H1 (cell line): ENCODE data around the gene TTBK1. TPM values are rescaled to one million over a fixed set of nuclear protein-coding genes. Genes with fewer than 3 reads are reported as not detected.

ENCODE experiments used
- CTCF ChIA-PET: fragments of 300-600 bp; sonication (Branson Sonifier 250); formaldehyde crosslinking; loops from one replicate; lab custom pipeline; 2021; ENCODE audit not compliant: partially characterized antibody; lab: Charles Lee
- POLR2A ChIA-PET: fragments of 300-600 bp; sonication (Branson Sonifier 250); formaldehyde crosslinking; loops from one replicate; lab custom pipeline; 2021; ENCODE audit warnings: inconsistent platforms; ENCODE audit not compliant: partially characterized antibody; lab: Charles Lee
- DNase-seq, 2 experiments: peaks; one replicate each; pipeline versions ENCODE4 v3.0.0 to v3.0.0-alpha.2; 2010 to 2022; ENCODE audit warnings: low spot score in 2 of 2, low read depth in 1 of 2, mixed read lengths in 1 of 2
- FAIRE-seq: peaks from 2 replicates; lab custom pipeline; 2011; peaks lifted over from hg19 to GRCh38; lab: Jason Lieb, UNC
- H2AFZ ChIP-seq: 2 replicates; pipeline ENCODE4 v1.8.1; 2012; ENCODE audit warnings: low read length, inconsistent platforms
- H2AK5ac ChIP-seq: 2 replicates; pipeline ENCODE4 v1.6.1; 2013; ENCODE audit warnings: low read depth, low read length
- H2BK120ac ChIP-seq: replicated peaks from 2 replicates; pipeline ENCODE3; 2013; ENCODE audit warnings: low read depth, low read length, inconsistent platforms
- H2BK12ac ChIP-seq: 2 replicates; pipeline ENCODE4 v1.6.1; 2013; ENCODE audit warnings: low read depth, low read length
- H2BK15ac ChIP-seq: 2 replicates; pipeline ENCODE4 v1.6.1; 2013; ENCODE audit warnings: low read length
- H2BK20ac ChIP-seq: 2 replicates; pipeline ENCODE4 v1.6.1; 2013; ENCODE audit warnings: low read length
- H2BK5ac ChIP-seq: 2 replicates; pipeline ENCODE4 v1.6.1; 2013; ENCODE audit warnings: low read depth, low read length
- H3K14ac ChIP-seq: 2 replicates; pipeline ENCODE4 v1.6.1; 2013; ENCODE audit warnings: inconsistent platforms; ENCODE audit not compliant: insufficient read length
- H3K18ac ChIP-seq: 2 replicates; pipeline ENCODE4 v1.6.1; 2013; ENCODE audit warnings: low read length; ENCODE audit errors: extremely low read depth
- H3K23ac ChIP-seq: 2 replicates; pipeline ENCODE4 v1.6.1; 2013; ENCODE audit warnings: inconsistent platforms; ENCODE audit not compliant: insufficient read length
- H3K23me2 ChIP-seq: 2 replicates; pipeline ENCODE4 v1.6.1; 2013; ENCODE audit warnings: low read depth, low read length
- H3K27ac ChIP-seq: 2 replicates; pipeline ENCODE4 v1.6.1; 2011; ENCODE audit warnings: low read depth, low read length, inconsistent platforms
- H3K27me3 ChIP-seq, 4 experiments: replicated peaks in 1 of 4; 1 replicate in 1 of 4; 2 replicates in 3 of 4; pipeline versions ENCODE4 v1.6.1 to v1.8.1; 2011 to 2013; ENCODE audit warnings: low read length in 3 of 4, mild to moderate bottlenecking in 3 of 4, inconsistent platforms in 2 of 4, mixed read lengths in 2 of 4, moderate library complexity in 1 of 4; ENCODE audit not compliant: control insufficient read depth in 3 of 4, insufficient read depth in 3 of 4; ENCODE audit errors: extremely low read depth in 1 of 4
- H3K36me3 ChIP-seq, 4 experiments: 2 replicates each; pipeline versions ENCODE4 v1.6.1 to v1.8.1; 2011 to 2013; ENCODE audit warnings: mild to moderate bottlenecking in 4 of 4, low read length in 3 of 4, moderate library complexity in 2 of 4, control low read depth in 1 of 4, inconsistent platforms in 1 of 4; ENCODE audit not compliant: insufficient read depth in 4 of 4, control insufficient read depth in 2 of 4
- H3K4ac ChIP-seq: replicated peaks from 2 replicates; pipeline ENCODE3; 2013; ENCODE audit warnings: low read length, low read depth, mixed read lengths, inconsistent platforms; ENCODE audit not compliant: insufficient read length
- H3K4me1 ChIP-seq, 4 experiments: replicated peaks in 1 of 4; 1 replicate in 1 of 4; 2 replicates in 3 of 4; pipeline versions ENCODE4 v1.6.1 to v1.8.1; 2011 to 2013; ENCODE audit warnings: low read length in 3 of 4, inconsistent platforms in 2 of 4, mixed read lengths in 1 of 4; ENCODE audit not compliant: insufficient read depth in 4 of 4, control insufficient read depth in 3 of 4
- H3K4me2 ChIP-seq, 2 experiments: 2 replicates each; pipeline versions ENCODE4 v1.6.1 to v1.8.1; 2011 to 2013; ENCODE audit warnings: low read depth in 2 of 2, low read length in 2 of 2, control low read depth in 1 of 2, inconsistent platforms in 1 of 2, mild to moderate bottlenecking in 1 of 2; ENCODE audit not compliant: insufficient read depth in 1 of 2
- H3K4me3 ChIP-seq, 4 experiments: fragments of 200-600, 300-600 bp in 1 of 4; sonication (generic), shearing (Covaris generic), sonication (Bioruptor Twin) in 1 of 4; 2 replicates each; pipeline versions ENCODE4 v1.5.1 to v1.8.1; 2011 to 2016; ENCODE audit warnings: low read length in 4 of 4, low read depth in 3 of 4, control low read depth in 2 of 4, inconsistent platforms in 2 of 4, mild to moderate bottlenecking in 2 of 4, mixed read lengths in 1 of 4, moderate library complexity in 1 of 4; ENCODE audit not compliant: insufficient read depth in 2 of 4; ENCODE audit errors: extremely low read depth in 1 of 4
- H3K56ac ChIP-seq: replicated peaks from 2 replicates; pipeline ENCODE3; 2013; ENCODE audit warnings: low read depth, mild to moderate bottlenecking, mixed read lengths, low read length, inconsistent platforms; ENCODE audit not compliant: insufficient read length
- H3K79me1 ChIP-seq: 2 replicates; pipeline ENCODE4 v1.6.1; 2013; ENCODE audit warnings: low read depth, low read length, control low read depth
- H3K79me2 ChIP-seq, 2 experiments: 2 replicates each; pipeline versions ENCODE4 v1.6.1 to v1.8.1; 2012 to 2013; ENCODE audit warnings: low read length in 2 of 2, mild to moderate bottlenecking in 2 of 2, inconsistent platforms in 1 of 2; ENCODE audit not compliant: insufficient read depth in 2 of 2, control insufficient read depth in 1 of 2
- H3K9ac ChIP-seq, 4 experiments: replicated peaks in 1 of 4; 1 replicate in 1 of 4; 2 replicates in 3 of 4; pipeline versions ENCODE4 v1.6.1 to v1.8.1; 2011 to 2013; ENCODE audit warnings: low read depth in 3 of 4, low read length in 3 of 4, control low read depth in 2 of 4, mild to moderate bottlenecking in 2 of 4, moderate library complexity in 2 of 4, inconsistent platforms in 1 of 4; ENCODE audit errors: extremely low read depth in 1 of 4
- H3K9me3 ChIP-seq, 2 experiments: 2 replicates each; pipeline versions ENCODE4 v1.6.1 to v1.8.1; 2012 to 2013; ENCODE audit warnings: mild to moderate bottlenecking in 2 of 2, moderate library complexity in 2 of 2, control low read depth in 1 of 2, inconsistent platforms in 1 of 2, low read depth in 1 of 2, low read length in 1 of 2, mixed read lengths in 1 of 2; ENCODE audit not compliant: insufficient read depth in 2 of 2
- H4K20me1 ChIP-seq, 2 experiments: replicated peaks in 1 of 2; 2 replicates each; pipeline versions ENCODE3 to v1.8.1; 2011 to 2013; ENCODE audit warnings: inconsistent platforms in 2 of 2, low read length in 2 of 2, mild to moderate bottlenecking in 1 of 2; ENCODE audit not compliant: insufficient read depth in 2 of 2, control insufficient read depth in 1 of 2
- H4K5ac ChIP-seq: 2 replicates; pipeline ENCODE4 v1.6.1; 2013; ENCODE audit warnings: low read length, low read depth, mixed read lengths, inconsistent platforms; ENCODE audit not compliant: insufficient read length
- H4K8ac ChIP-seq: 2 replicates; pipeline ENCODE4 v1.8.0; 2013; ENCODE audit warnings: mild to moderate bottlenecking, moderate library complexity, low read length, inconsistent platforms; ENCODE audit not compliant: insufficient read depth; ENCODE audit errors: extremely low read depth
- H4K91ac ChIP-seq: replicated peaks from 2 replicates; pipeline ENCODE3; 2013; ENCODE audit warnings: low read length, mixed read lengths, inconsistent platforms; ENCODE audit not compliant: insufficient read length
- MAX ChIP-seq: IDR thresholded peaks from 2 replicates; pipeline ENCODE4 v1.6.1; 2012; ENCODE audit warnings: inconsistent platforms
- polyA plus RNA-seq, 7 experiments: library from polyadenylated mRNA; depleted of rRNA in 3 of 7; stranded (reverse) in 5 of 7; unstranded in 2 of 7; fragments of >200 nt in 5 of 7; fragments of 200-250 nt in 2 of 7; gene quantifications; 1 replicate in 5 of 7; 2 replicates in 1 of 7; 4 replicates in 1 of 7; pipeline versions ENCODE4 v1.2.1 to v1.2.3, GENCODE V29; 2011 to 2013; ENCODE audit warnings: missing spikeins in 2 of 7, mixed read lengths in 2 of 7
- total RNA-seq: library from RNA; stranded (reverse); fragmentation: NEBNext Ultra II Directional; extraction: Animal tissue kit (Norgen Biotek cat#: 25700); gene quantifications from 2 replicates; pipeline ENCODE4 v1.2.1, GENCODE V29; 2021

TTBK1 gene
- total and polyA plus RNA-seq, 2 of the 8 experiments (the other 6 are each of a cell fraction or from before 2014, with no cell fraction given): 0.53 to 1.6 TPM

- Histone ChIP-seq H4K20me1 (no peaks in the 10 kb centered on the region), H3K79me1 (no peaks in the 10 kb centered on the region), H3K14ac (no peak overlapping the region), H3K79me2 (no peaks in the 10 kb centered on the region), H3K27me3 (peaks cover 13 to 72% (median 57%) of the 10 kb centered on the region in 4 experiments), H3K27ac (no peak overlapping the region), H2AK5ac (no peak overlapping the region), H3K4me3 (no peak overlapping the region), H2BK20ac (no peak overlapping the region), H2BK120ac (no peak overlapping the region), H3K9ac (no peak overlapping the region), H4K5ac (no peak overlapping the region), H3K18ac (no peak overlapping the region), H3K23me2 (peaks cover 15% of the 10 kb centered on the region), H3K23ac (no peak overlapping the region), H2BK5ac (no peak overlapping the region), H2BK15ac (0 out of 2 replicates have a peak overlapping the region, but pooled peaks have one; percentile 61), H4K8ac (no peak overlapping the region), H2AFZ (no peak overlapping the region), H3K4me1 (peaks cover 3 to 42% (median 29%) of the 10 kb centered on the region in 4 experiments), H3K4me2 (no peak overlapping the region), H4K91ac (peak overlapping the region; percentile 9), H3K9me3 (no peaks in the 10 kb centered on the region), H3K4ac (no peak overlapping the region), H3K56ac (no peak overlapping the region), H3K36me3 (no peaks in the 10 kb centered on the region), H2BK12ac (no peak overlapping the region)
- CTCF ChIA-PET: interaction anchor here (0.6 to 2.3 kb wide), 5 partner anchors 8 to 235 kb away, joined by 3 to 8 read pairs (median 3); no protein-coding TSS in a partner anchor
- POLR2A ChIA-PET: interaction anchor here (0.6 to 1.5 kb wide), 3 partner anchors 10 to 36 kb away, joined by 3 to 5 read pairs (median 3); no protein-coding TSS in a partner anchor
- DNase-seq (no peak), FAIRE-seq (no peak)
- TF ChIP-seq MAX: no peak
Observed at GRCh38 chr6:43271944-43272343, 28.7 kb downstream of the TTBK1 start.
